Neural cell (in vitro differentiated cells): ENCODE data around the gene RNF187. TPM values are rescaled to one million over a fixed set of nuclear protein-coding genes. Genes with fewer than 3 reads are reported as not detected.

ENCODE experiments used
- H2AFZ ChIP-seq: fragments of 200-600, 300-800 bp; sonication (generic), shearing (Covaris generic); 2 replicates; pipeline ENCODE4 v1.6.0; 2014; ENCODE audit warnings: low read depth, mild to moderate bottlenecking, antibody characterized with exemption, low read length, moderate library complexity
- H3F3A ChIP-seq: fragments of 200-600 bp; shearing (Covaris generic); 2 replicates; pipeline ENCODE4 v1.6.1; 2016; ENCODE audit warnings: mild to moderate bottlenecking, moderate library complexity, mixed read lengths, antibody characterized with exemption, low read length; ENCODE audit not compliant: insufficient read depth, poor library complexity, severe bottlenecking
- H3K27ac ChIP-seq: fragments of 200-600, 300-800 bp; sonication (generic), shearing (Covaris generic); 2 replicates; pipeline ENCODE4 v1.5.1; 2014; ENCODE audit warnings: mild to moderate bottlenecking, low read length, moderate library complexity
- H3K27me3 ChIP-seq: fragments of 300-800, 200-600 bp; sonication (generic), shearing (Covaris generic); 2 replicates; pipeline ENCODE4 v1.6.0; 2014; ENCODE audit warnings: mild to moderate bottlenecking, low read depth, low read length, moderate library complexity; ENCODE audit not compliant: insufficient read depth
- H3K36me3 ChIP-seq: fragments of 300-800, 200-600 bp; sonication (generic), shearing (Covaris generic); 2 replicates; pipeline ENCODE4 v1.5.1; 2014; ENCODE audit warnings: mild to moderate bottlenecking, antibody characterized with exemption, low read length, moderate library complexity; ENCODE audit not compliant: insufficient read depth
- H3K4me2 ChIP-seq: fragments of 300-800, 200-600 bp; sonication (generic), shearing (Covaris generic); 2 replicates; pipeline ENCODE4 v1.6.0; 2014; ENCODE audit warnings: mild to moderate bottlenecking, low read length
- H3K4me3 ChIP-seq: fragments of 300-800, 200-600 bp; sonication (generic), shearing (Covaris generic); 2 replicates; pipeline ENCODE4 v1.5.1; 2014; ENCODE audit warnings: mild to moderate bottlenecking, low read length, moderate library complexity
- H3K79me2 ChIP-seq: fragments of 200-600 bp; shearing (Covaris generic); replicated peaks from 2 replicates; pipeline ENCODE4 v1.6.0; 2014; ENCODE audit warnings: mild to moderate bottlenecking, low read length, moderate library complexity; ENCODE audit not compliant: insufficient read depth
- H3K9ac ChIP-seq: fragments of 300-800, 200-600 bp; sonication (generic), shearing (Covaris generic); 2 replicates; pipeline ENCODE4 v1.6.1; 2016; ENCODE audit warnings: mild to moderate bottlenecking, low read length, mixed read lengths
- H3K9me2 ChIP-seq: fragments of 200-600 bp; shearing (Covaris generic); 2 replicates; pipeline ENCODE4 v1.6.1; 2016; ENCODE audit warnings: mild to moderate bottlenecking, low read length, mixed read lengths; ENCODE audit not compliant: insufficient read depth
- H3K9me3 ChIP-seq: fragments of 200-600, 300-800 bp; sonication (generic), shearing (Covaris generic); 2 replicates; pipeline ENCODE4 v1.6.1; 2016; ENCODE audit warnings: mild to moderate bottlenecking, mixed run types, low read length, moderate library complexity, mixed read lengths
- H4K20me1 ChIP-seq: fragments of 200-600 bp; shearing (Covaris generic); 2 replicates; pipeline ENCODE4 v1.6.1; 2016; ENCODE audit warnings: mild to moderate bottlenecking, mixed run types; ENCODE audit not compliant: insufficient read depth
- EZH2 ChIP-seq: fragments of 200-600, 300-800 bp; shearing (Covaris generic), sonication (generic); IDR thresholded peaks from 2 replicates; pipeline ENCODE4 v1.6.1; 2014; ENCODE audit warnings: antibody characterized with exemption, low read length, borderline replicate concordance, mild to moderate bottlenecking; ENCODE audit not compliant: insufficient read depth, poor library complexity, severe bottlenecking
- MXI1 ChIP-seq: fragments of 450-650 bp; conservative IDR thresholded peaks from 2 replicates; pipeline ENCODE4 v1.6.1; 2014; ENCODE audit warnings: antibody characterized with exemption, mild to moderate bottlenecking; ENCODE audit not compliant: poor library complexity, severe bottlenecking
- POLR2AphosphoS5 ChIP-seq: IDR thresholded peaks from 2 replicates; pipeline ENCODE4 v1.6.1; 2012
- RAD21 ChIP-seq: fragments of 450-650 bp; conservative IDR thresholded peaks from 2 replicates; pipeline ENCODE4 v1.6.1; 2014; ENCODE audit warnings: antibody characterized with exemption, mild to moderate bottlenecking, moderate library complexity
- SMC3 ChIP-seq: fragments of 450-650 bp; conservative IDR thresholded peaks from 2 replicates; pipeline ENCODE4 v1.6.1; 2014; ENCODE audit warnings: antibody characterized with exemption, mild to moderate bottlenecking, moderate library complexity; ENCODE audit not compliant: poor library complexity
- TAF1 ChIP-seq: IDR thresholded peaks from 2 replicates; pipeline ENCODE4 v1.6.1; 2012; ENCODE audit warnings: low read depth
- polyA plus RNA-seq: library from polyadenylated mRNA; depleted of rRNA; stranded (reverse); fragments of >200 nt; gene quantifications from 2 replicates; pipeline ENCODE4 v1.2.3, GENCODE V29; 2014
- TF ChIP-seq, protein P1 (sequence below): fragments of 450-650 bp; IDR thresholded peaks from 2 replicates; pipeline ENCODE4 v1.5.1; 2014; ENCODE audit warnings: antibody characterized with exemption, mild to moderate bottlenecking, moderate library complexity; ENCODE audit not compliant: poor library complexity, severe bottlenecking
- TF ChIP-seq, protein P2 (sequence below): IDR thresholded peaks from 2 replicates; pipeline ENCODE4 v1.6.1; 2012; ENCODE audit warnings: borderline replicate concordance

The RNF187 gene
- polyA plus RNA-seq, 1 donor from 2014 or later = 73.6 TPM

DNA sequence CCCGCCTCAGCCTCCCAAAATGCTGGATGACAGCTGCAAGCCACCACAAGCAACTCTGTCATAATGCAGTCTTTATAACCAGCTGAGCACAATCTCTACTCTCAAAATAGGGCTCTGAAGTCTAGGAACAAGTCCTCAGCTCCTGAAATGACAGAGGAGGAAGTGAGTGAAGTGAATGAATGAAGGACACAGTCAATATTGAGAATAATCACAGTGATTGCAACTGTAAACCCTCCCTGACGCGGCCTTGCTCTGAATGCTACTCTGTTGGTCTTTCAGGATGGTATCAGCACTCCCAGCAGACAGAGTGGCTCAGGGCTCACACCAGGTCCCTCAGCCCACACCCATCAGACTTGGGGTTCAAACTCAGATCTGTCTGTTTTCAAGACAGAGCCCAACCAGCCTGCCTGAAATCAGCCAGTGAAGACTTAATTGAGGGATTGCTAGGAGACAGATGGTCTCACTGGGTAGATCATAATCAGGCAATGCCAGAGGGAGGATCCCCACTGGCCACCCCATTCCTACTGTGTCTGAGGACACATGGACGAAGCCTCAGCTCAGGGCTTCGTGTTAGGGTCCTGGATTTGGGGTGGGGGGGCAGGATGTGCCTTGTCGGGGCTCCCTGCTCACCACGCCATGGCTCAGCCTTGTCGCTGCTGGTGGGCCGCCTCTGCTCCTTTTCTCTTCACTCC lies 20.9 kb downstream of the RNF187 start:
- peaks cover 10% of the 10 kb centered on the region for H3K27me3 ChIP-seq
- TF ChIP-seq, protein P1, sequence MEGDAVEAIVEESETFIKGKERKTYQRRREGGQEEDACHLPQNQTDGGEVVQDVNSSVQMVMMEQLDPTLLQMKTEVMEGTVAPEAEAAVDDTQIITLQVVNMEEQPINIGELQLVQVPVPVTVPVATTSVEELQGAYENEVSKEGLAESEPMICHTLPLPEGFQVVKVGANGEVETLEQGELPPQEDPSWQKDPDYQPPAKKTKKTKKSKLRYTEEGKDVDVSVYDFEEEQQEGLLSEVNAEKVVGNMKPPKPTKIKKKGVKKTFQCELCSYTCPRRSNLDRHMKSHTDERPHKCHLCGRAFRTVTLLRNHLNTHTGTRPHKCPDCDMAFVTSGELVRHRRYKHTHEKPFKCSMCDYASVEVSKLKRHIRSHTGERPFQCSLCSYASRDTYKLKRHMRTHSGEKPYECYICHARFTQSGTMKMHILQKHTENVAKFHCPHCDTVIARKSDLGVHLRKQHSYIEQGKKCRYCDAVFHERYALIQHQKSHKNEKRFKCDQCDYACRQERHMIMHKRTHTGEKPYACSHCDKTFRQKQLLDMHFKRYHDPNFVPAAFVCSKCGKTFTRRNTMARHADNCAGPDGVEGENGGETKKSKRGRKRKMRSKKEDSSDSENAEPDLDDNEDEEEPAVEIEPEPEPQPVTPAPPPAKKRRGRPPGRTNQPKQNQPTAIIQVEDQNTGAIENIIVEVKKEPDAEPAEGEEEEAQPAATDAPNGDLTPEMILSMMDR = no peak
- TF ChIP-seq POLR2AphosphoS5 = no peak
- TF ChIP-seq EZH2 = no peak
- no peak for TF ChIP-seq RAD21
- TF ChIP-seq TAF1 = no peak
- H3F3A ChIP-seq = no peaks in the 10 kb centered on the region

DNA sequence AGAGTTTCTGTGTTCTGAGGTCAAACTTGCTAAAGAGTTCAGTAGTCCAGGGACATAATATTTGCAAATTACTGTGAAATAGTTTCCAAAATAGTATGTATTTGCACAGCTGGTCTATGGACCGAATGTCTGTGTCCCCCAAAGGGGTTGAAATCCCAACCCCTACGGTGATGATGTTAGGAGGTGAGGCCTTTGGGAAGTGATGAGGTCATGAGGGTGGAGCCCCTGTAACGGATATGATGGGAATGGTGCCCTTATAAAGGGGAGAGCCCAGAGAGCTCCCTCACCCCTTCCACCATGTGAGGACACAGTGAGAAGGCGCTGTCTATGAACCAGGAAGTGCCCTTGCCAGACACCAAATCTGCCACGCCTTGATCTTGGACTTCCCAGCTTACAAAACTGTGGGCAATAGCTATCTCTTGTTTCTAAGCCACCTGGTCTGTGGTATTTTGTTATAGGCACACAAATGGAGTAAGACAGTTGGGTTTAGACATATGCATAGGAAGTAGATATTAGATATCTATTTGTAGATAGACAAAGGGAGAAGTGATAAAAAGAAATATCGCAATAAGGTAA lies 21.7 kb downstream of the RNF187 start:
- TF ChIP-seq MXI1 (no peak), SMC3 (no peak), TAF1 (no peak), POLR2AphosphoS5 (no peak)
- TF ChIP-seq, protein P2, sequence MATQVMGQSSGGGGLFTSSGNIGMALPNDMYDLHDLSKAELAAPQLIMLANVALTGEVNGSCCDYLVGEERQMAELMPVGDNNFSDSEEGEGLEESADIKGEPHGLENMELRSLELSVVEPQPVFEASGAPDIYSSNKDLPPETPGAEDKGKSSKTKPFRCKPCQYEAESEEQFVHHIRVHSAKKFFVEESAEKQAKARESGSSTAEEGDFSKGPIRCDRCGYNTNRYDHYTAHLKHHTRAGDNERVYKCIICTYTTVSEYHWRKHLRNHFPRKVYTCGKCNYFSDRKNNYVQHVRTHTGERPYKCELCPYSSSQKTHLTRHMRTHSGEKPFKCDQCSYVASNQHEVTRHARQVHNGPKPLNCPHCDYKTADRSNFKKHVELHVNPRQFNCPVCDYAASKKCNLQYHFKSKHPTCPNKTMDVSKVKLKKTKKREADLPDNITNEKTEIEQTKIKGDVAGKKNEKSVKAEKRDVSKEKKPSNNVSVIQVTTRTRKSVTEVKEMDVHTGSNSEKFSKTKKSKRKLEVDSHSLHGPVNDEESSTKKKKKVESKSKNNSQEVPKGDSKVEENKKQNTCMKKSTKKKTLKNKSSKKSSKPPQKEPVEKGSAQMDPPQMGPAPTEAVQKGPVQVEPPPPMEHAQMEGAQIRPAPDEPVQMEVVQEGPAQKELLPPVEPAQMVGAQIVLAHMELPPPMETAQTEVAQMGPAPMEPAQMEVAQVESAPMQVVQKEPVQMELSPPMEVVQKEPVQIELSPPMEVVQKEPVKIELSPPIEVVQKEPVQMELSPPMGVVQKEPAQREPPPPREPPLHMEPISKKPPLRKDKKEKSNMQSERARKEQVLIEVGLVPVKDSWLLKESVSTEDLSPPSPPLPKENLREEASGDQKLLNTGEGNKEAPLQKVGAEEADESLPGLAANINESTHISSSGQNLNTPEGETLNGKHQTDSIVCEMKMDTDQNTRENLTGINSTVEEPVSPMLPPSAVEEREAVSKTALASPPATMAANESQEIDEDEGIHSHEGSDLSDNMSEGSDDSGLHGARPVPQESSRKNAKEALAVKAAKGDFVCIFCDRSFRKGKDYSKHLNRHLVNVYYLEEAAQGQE = no peak
- Histone ChIP-seq H3K9ac (no peak overlapping the region), H3K27ac (no peak overlapping the region), H3K4me3 (no peak overlapping the region), H3K27me3 (peaks cover 10% of the 10 kb centered on the region), H2AFZ (no peak overlapping the region), H3K9me2 (no peaks in the 10 kb centered on the region), H4K20me1 (no peaks in the 10 kb centered on the region), H3K36me3 (no peaks in the 10 kb centered on the region), H3K79me2 (no peaks in the 10 kb centered on the region), H3F3A (no peaks in the 10 kb centered on the region), H3K9me3 (no peaks in the 10 kb centered on the region), H3K4me2 (no peak overlapping the region)

More for the DNA sequence above, 20.9 kb downstream of the RNF187 start:
- Histone ChIP-seq H3K9me3 (no peaks in the 10 kb centered on the region), H3K9ac (no peak overlapping the region), H3K4me2 (no peak overlapping the region), H3K27ac (no peak overlapping the region), H3K36me3 (no peaks in the 10 kb centered on the region), H4K20me1 (no peaks in the 10 kb centered on the region), H3K9me2 (no peaks in the 10 kb centered on the region), H2AFZ (no peak overlapping the region), H3K4me3 (no peak overlapping the region), H3K79me2 (no peaks in the 10 kb centered on the region)
